Activated naive CD4-positive, alpha-beta T cell treated with anti-CD3 and anti-CD28 coated beads, Interleukin-2, amount 50 U/mL, for 72 hours (primary cell): Measurements from ENCODE around the gene IRF2. TPM values are rescaled to one million over a fixed set of nuclear protein-coding genes. Genes with fewer than 3 reads are reported as not detected.

Experiments used
- total RNA-seq, 2 donors: library from RNA; stranded (reverse); gene quantifications; one replicate each; pipeline ENCODE4 v1.2.3, GENCODE V29; 2022

Gene IRF2
- total RNA-seq, 2 donors from 2014 or later = 52.7 to 56.8 TPM

Other genes with a start within 250 kb of the IRF2 start
- 10 to 100 TPM; 42.0 to 58.7 TPM for gene CASP3, start 174.9 kb upstream of the IRF2 start, total RNA-seq
- 10 to 100 TPM; 10.8 to 24.9 TPM for gene PRIMPOL, start 175.2 kb upstream of the IRF2 start, total RNA-seq